SIG-M5 treated with dmso at 0.1 percent for 504 hours (cell line): Measurements from ENCODE around the gene BRINP2.

Source experiments
- DNase-seq: peaks from one replicate; lab custom pipeline; 2025; ENCODE audit not compliant: unreplicated experiment; lab: John Stamatoyannopoulos, UW

The BRINP2 gene

DNA sequence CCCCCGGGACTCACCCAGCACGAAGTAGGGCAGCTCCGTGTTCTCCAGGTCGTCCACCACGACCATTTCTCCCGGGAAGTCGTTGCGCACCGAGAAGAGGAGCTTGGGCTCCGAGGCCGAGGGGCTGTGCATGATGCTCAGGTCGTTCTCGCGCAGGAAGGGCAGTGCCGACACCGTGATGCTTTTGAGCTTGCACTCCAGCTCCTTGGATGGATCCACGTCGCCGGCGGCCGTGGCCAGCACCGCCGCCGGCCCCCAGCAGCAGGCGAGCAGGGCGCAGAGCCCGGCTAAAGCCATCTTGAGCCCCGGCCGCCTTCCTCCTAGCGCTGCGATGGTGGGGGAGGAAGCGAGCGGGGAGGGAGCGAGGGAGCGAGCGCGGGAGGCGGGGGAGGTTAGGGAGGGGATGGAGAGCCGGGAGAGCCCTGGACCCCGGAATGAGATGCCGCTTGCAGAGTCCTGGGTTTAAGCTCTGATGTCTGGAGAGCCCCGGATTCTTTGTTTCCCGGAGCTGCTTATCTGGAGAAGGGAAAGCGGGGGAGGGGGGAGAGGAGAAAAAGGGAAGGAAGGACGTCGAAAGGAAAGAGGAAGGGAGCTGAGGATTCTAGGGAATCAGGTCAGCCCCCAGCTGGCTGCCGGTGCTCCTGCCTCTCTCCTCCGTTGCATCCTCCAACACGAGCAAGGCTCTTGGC lies 6.2 kb upstream of the BRINP2 start, which contains the start of gene ASTN1:
Gene ASTN1 (minus strand): TSS at position 333 of the 689 bp plus-strand sequence. CDS start 36 bp downstream, at position 297.
- DNase-seq = no peak

DNA sequence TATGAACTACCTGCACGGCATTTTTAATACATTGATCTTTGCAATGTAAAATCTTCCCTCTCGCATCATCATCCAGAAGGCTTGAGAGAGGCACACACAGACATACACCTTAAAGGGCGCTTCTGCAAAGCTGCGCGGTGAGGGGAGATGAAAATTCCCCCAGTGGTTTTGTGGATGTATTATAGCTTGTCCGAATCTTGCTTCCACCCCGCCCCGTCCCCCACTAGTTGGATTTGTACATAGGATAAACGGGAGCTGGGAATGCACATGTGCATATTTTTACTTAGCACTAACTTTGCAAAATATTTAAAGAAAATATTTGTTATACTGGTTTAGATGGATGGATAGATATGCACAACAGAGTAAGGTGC lies 5.7 kb upstream of the BRINP2 start:
- DNase-seq = no peak

DNA sequence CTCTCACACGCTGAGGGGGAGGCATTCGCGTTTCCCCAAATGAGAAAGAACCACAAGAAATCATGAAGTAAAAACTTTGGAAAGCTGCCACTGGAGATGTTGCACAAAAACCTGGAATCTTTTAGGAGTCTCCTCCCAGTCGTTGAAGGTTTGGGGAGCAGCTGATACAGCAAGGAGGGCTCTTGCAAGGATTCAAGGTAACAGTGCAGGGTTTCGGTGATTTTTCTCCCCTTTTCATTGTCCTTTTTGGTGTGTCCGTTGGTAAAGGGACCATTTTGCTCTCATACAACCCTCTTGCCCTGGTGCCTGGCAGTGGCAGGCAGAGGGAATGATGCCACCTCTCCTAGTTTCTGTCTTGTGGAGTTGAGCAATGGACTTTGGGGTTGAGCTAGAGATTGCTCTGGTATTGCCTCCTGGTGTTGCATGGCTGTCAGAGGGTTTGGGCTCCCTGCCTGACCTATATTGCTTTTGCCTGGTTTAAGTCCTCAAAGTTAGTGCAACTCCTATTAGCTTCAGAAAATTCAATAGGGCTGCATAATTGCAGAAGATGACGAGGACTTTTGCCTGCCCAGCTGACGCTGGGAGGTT lies 872 bp downstream of the BRINP2 start:
- no peak for DNase-seq

DNA sequence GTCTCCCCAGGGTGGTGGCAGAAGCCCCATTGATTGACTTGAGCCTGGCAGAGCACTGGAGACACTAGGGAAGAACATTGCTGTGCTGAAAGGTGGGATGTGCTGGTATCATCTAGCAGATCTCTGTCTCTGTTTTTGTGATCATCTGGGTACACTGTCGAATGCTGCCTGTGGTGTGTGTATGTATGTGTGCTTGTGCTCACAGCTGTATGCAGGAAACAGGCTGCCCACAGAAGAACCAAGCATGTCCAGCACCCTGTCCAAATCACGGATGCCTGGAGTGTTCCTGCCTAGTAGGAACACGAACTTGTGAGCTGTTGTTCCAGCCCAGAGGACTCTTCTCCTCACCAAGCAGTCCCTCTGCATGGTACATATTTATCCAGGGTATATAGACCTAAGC lies 1.5 kb downstream of the BRINP2 start:
- DNase-seq = no peak

DNA sequence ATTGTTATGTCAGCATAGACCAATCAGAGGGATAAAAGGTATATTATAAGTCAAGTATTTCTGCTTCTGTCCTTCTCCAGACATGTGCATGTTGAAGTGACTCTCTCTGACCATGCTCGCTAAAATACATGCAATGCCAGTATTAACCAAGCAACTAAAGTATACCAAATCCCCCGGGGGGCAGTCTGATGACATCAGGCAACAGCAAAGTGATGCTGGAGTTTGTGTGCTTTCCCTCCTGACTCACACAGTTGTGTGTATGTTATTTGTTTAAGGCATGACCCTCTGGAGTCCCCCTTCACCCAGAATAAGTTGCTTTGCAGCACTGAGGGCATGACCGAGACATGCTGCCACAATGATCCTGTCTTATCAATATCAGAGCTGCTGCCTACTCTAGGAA lies 2.1 kb downstream of the BRINP2 start:
- DNase-seq = no peak

DNA sequence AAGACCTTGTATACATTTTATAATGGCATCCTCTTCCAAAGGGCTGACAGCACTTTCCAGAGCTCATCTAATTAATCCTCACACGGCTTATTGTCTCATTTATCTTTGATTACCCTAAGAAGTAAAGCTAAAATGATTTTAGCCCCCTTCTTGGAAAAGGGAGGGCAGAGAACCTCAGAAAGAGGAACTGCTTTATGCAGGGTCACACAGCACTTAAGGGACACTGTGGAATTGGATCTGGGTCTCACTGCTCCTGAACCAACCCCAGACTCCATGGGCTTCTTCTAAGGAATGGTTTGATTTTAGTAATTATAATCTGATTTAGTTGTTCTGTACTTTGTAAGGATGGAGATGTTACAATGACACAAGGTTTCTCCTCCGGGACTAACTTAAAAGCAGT lies 3.2 kb downstream of the BRINP2 start:
- DNase-seq = no peak

DNA sequence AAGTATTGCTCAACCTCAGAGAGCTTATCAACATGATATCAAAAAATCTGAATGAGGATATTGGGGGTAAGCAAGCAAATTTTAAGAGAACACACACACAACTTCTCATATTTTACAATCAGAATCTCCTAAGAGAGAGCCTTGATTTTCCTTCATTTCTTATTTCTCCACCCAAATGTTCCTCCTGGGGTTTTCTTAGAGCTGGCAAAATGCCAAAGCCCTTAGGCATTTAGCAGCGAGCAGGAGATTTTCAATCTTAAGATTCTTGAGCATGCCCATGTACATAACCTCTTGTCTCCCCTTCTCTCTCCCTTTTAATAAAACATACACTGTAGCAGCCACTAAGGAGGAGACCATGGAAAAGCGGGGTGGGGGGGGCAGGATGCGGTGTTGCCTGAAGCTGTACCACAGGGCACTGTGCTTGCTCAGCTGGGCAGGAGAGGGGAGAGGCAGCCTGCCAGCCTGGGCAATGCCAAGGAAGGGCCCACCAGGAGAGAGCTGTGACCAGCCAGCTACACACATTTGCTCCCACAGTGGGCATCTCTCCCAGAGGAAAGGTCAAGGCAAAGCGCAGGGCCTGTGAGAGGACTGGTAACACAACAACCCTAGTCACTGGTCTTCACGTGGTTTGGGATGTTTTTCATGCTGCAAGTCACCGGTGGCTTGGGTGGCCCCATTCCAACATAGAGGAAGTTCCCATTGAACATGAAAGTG lies 4.3 kb downstream of the BRINP2 start:
- DNase-seq = no peak

DNA sequence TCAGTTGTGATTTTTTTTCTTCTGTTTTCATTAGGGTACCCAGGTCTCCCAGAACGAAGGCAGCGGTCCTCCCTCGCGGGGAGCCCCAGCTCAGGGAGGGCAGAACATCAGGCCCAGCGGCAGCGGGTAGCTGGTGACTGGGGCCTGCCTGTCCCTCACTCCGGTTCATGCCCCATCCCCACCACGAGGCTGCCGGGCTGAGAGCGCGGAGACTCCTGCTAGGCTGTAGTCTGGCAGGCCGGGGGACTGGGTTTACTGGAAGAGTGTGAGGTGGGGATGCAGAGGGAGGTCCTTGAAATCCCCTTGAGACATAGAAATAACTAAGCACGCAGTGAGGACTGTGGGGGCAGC lies 10.5 kb downstream of the BRINP2 start:
- DNase-seq = no peak

DNA sequence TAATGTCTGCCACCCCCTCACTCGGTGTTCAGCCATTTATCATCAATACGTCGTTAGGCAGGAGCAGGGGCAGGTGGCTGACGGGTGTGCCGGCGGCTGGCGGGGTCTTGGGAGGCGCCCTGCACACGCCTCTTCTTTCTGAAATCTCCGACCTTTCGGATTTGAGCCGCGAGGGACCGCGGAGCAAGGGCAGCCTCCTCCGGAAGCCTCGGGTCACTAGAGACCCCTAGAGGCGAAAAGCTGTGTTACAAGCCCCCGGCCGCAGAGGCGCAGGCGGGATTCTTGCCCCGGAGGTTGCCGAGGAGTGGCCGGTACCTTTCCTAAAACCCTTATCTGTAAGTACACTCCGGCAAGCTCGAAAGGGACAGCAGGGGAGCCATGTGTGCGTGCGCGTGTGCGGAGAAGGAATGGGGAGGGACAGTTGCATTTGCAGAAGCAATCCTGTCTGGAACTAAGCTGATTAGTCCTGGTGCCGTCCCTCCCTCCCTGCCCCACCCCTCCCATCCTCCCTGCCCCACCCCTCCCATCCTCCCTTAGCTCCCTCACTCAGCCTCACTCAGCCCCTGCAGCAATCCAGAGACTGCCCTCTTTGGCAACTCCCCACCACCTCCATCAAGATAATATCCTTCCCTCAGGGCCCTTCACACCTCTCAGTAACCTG lies 11.0 kb downstream of the BRINP2 start:
- DNase-seq = peak; percentile 29

DNA sequence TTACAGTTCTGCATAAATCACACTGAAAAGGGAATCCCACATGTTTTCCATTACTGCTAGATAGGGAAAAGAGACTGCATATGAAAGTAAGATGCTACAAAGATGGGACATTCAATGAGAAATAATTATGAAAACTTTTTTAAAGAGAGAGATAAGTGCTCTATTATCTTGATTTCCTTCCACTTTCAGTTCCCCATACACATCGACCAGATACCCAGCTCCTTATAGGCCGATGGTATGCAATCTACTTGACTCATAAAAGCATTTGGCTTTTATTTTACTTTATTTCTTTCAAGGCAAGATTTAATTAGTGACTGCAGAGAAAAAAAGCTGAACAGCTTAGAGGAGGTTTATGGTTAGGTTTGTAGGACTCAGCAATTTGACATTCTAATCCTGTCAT lies 13.1 kb downstream of the BRINP2 start:
- no peak for DNase-seq

DNA sequence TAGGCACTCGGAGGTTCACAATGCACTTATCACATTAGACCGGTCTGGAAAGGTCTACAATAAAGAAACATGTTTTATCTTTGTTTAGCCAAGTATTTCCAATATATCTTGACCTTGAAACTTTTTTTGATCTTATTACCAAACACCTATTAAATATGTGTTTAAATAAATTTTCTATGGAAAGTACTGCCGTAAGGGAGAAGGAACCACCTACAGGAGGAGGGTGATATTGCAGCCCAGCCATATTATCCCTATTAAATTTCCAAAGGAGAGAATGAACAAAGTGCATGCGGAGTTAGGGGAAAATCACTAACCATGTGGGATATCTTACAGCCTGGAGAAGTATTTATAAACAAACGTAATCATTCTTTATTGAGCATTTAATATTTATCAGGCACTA lies 14.5 kb downstream of the BRINP2 start:
- no peak for DNase-seq

DNA sequence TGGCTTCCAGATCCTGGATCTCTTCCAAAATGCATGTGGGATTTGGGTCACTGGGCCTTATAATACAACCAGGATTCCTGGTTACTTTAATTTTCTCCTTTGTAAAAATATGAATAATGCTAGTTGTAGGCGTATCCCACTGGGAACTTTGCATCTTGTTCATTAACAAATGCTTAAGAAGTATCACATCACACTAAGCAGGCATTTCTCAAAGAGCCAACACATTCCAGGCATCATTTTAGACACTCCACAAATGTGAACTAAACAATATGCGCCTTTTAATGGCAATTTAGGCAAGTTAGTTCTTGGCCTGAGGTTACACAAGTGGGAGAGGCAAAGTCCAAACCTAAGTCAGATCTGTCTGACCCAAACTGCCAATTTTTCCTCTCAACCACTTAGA lies 15.9 kb downstream of the BRINP2 start:
- no peak for DNase-seq

DNA sequence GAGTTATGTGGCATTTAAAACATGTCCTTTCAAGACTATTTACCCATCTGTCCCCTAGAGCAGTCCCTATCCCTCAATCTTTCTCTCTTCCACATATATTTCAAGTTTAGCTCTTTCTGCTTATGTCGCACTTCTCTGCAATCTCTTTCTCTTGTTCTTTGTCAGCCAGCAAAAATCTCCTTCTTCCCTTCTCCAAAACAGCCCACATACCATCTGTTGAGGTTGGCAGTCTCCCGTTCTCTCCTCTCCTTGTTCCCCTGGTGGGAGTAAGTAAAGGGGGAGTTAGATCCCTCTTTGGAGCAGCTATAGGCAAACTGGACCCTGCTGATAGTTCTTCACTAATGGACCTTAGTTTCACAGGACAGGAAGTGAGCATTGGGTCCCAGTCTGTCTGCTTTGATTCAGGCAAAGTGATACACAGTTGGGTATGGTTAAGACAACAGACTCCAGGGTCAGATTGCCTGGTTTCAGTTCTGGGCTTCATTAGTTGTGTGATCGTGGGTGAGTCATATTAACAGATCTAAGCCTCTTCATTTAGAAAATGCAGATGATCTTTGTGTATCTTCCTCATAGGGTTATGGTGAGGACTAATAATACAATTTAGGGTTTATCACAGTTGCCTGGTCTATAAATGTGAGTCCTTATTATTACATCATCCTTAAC lies 19.7 kb downstream of the BRINP2 start:
- no peak for DNase-seq

DNA sequence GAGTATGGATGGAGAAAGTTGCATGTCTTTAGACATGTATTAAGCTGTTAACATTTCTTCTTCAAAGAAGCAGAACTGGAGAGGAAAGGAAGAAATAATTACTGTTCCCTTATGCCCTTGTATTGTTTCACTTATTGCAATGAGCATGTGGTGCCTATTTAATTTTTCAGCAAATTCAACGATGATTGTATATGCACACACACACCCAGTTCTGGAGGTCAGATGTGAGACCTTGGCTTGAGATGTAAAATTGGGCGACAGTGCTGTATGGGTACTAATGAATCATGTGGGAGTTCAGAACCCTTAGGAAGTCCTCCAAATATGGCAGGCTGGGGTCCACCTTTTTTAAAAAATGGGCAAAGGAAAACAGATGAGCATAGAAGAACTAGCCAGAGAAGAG lies 27.5 kb downstream of the BRINP2 start:
- no peak for DNase-seq

DNA sequence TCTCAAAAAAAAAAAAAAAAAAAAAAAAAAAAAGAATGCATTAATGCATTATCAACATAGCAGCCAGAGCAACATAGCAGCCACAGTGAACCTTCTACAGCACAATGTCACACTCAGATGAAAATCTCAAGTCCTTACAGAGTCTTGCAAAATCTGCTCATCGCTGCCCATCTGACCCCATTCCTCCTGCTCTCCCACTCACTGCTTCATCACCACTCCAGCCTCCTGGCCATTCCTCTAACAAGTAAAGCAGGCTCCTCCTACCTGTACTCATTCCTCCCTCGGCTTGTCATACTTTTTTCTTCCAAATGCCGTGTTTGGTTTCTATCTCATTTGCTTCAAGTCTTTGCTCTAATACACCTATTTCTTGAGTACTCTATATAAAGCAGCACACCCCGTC lies 29.5 kb downstream of the BRINP2 start:
- no peak for DNase-seq

DNA sequence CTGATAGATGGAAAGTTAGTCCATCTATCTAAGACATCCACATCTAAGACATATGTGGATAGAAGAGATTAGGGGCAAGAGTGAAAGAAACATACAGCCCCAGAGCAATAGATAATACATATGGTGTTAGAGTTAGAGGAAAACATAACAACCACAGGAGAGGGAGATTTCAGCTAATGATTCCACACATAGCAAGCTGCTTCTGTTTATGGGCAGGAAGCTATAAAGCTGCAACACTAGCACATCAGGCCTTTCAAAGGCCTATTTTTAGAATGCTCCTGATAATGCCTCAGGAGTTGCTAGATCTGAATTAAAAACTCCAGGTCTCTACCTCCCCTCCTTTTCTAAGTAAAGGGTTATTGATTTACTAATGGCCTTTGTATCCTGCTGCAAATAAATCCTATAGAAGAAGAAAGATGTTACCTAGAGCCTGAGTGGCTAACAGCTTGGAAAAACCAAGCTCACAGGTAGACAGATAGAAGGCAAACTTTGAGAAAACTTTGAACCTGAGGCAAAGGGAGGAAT lies 36.1 kb downstream of the BRINP2 start:
- DNase-seq = no peak

DNA sequence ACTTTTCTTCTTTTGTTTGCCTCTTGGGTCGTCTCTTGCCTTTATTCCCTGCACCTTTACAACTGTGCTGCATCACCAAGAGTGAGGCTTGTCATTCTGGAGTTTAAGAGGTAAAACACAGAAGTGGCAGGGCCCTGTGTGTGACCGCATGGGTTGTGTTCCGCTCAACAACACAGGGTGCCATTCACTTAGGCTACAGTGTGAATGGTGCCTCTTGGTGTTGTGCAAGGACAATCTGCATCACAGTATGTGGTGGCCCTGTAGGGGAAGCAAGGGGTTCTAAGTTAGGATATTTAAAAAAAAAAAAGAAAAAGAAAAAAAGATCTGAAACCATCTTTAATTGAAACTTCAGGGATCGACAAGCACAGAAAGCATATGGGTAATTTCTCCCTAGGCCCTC lies 38.2 kb downstream of the BRINP2 start:
- DNase-seq = no peak

DNA sequence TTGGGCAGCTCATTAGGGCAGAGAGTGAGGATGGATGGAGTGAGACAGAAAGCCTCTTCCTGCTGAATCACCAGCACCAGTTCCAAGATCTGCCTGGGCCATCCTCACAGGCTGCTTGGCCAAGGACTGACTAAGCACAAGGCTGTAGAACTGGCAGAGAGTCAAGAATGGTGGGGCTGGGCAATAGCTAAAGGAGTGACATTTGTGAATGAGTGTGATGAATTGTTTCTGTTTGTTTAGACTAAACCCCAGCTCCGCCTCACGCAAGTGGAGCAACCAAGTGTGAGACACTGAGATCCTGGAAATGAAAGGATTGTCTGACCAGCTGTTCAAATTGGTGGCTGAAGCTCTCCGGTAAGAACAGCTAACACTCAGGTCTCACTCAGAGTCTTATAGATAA lies 38.6 kb downstream of the BRINP2 start:
- no peak for DNase-seq

DNA sequence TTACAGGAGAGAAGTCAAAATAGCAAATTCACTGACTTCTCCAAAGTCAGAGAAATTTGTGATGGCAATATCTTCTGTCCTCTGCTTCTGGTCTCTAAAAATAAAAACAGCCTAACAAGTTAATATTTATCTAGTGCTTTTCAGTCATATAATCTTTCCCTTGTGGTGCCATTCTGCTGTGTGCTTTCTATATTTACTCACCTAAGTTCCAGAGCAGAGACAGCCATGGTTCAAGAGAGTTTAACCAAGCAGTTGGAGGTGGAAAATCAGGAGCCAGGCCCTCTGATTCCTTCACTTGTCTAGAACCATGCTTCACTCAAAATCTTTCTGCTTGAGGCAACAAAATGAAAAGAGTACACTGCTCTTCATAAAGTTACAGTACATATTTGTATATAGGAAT lies 39.3 kb downstream of the BRINP2 start:
- no peak for DNase-seq

DNA sequence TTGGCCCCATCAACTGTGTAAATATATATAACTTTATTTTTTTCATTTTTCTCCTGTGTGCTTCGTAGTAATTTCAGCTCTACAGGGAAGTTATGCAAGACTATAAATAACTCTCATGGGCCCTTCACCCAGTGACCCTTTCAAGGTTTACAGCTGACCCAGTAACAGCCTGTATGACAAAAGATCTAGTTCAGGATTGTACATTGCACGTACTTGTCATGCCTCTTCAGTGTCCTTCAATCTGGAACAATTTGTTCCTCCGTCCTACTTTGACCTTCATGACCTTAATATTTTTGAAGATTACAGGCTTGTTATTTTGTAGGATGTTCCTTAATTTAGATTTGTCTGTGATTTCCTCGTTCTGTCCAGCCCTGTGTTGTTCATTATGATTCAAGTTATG lies 40.5 kb downstream of the BRINP2 start:
- DNase-seq = no peak

DNA sequence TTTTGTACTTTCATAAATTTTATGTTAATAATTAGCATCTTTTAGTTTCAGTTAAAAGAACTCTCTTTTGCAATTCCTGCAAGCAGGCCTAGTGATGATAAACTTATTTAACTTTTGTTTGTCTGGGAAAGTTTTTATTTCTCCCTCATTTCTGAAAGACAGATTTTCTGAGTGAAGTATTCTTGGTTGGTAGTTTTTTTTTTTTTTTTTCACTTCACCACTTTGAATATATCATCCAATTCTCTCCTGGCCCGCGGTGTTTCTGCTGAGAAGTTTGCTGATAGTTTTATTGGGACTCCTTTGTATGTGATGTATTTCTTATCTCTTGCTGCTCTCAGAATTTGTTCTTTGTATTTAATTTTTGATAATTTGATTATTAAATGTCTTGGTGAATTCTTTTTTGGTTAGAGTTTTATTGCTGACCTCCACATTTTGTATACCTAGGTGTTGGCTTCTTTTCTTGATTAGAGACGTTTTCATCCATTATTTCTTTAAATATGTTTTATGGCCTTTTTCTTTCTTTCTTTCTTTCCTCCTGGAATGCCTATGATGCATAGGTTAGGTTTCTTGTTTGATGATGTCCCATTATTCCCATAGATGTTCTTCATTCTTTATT lies 45.9 kb downstream of the BRINP2 start:
- no peak for DNase-seq
